Measurements from ENCODE around the gene PLEKHG4B.

GRCh38 chr5:204462-204861 lies 112.5 kb downstream of the PLEKHG4B start:
- TF ChIP-seq TEAD4 (IDR thresholded peaks at IDR 0.05; ENCODE audit: borderline replicate concordance, insufficient read depth): no peak
- TF ChIP-seq CTCF (IDR thresholded peaks at IDR 0.05): no peak
- no peak for TF ChIP-seq POLR2AphosphoS5 (IDR thresholded peaks at IDR 0.05; ENCODE audit: low read depth, low read length)
- no peak for TF ChIP-seq RAD21 (IDR thresholded peaks at IDR 0.05; ENCODE audit: low read length)
- no peak for TF ChIP-seq YY1 (IDR thresholded peaks at IDR 0.05; ENCODE audit: low read depth)
- TF ChIP-seq MXI1 (IDR thresholded peaks at IDR 0.05; ENCODE audit: low read depth, low read length): no peak
- TF ChIP-seq EP300 (IDR thresholded peaks at IDR 0.05; ENCODE audit: borderline replicate concordance in 1 of 2, low read depth in 1 of 2, low read length in 1 of 2): no peak
- TF ChIP-seq SMC3 (IDR thresholded peaks at IDR 0.05; ENCODE audit: low read depth, low read length): no peak
- TF ChIP-seq USF2 (IDR thresholded peaks at IDR 0.05; ENCODE audit: borderline replicate concordance, low read depth, low read length): no peak
- no peak for TF ChIP-seq TAF1 (IDR thresholded peaks at IDR 0.05; ENCODE audit: borderline replicate concordance, low read depth, low read length)
- TF ChIP-seq REST (IDR thresholded peaks at IDR 0.05; ENCODE audit: low read depth, low read length): no peak
- TF ChIP-seq MAX (IDR thresholded peaks at IDR 0.05; ENCODE audit: low read depth): no peak
- no peak for TF ChIP-seq CHD2 (IDR thresholded peaks at IDR 0.05; ENCODE audit: low read length, partially characterized antibody)

All from SK-N-SH (cell line).